Measurements from ENCODE around the gene SLC49A4.
"Not testable (repeated sequence)": the region's sequence is repeated elsewhere in the genome, so short reads cannot be mapped to it uniquely, and the experiment has no call there.

Gene SLC49A4, protein sequence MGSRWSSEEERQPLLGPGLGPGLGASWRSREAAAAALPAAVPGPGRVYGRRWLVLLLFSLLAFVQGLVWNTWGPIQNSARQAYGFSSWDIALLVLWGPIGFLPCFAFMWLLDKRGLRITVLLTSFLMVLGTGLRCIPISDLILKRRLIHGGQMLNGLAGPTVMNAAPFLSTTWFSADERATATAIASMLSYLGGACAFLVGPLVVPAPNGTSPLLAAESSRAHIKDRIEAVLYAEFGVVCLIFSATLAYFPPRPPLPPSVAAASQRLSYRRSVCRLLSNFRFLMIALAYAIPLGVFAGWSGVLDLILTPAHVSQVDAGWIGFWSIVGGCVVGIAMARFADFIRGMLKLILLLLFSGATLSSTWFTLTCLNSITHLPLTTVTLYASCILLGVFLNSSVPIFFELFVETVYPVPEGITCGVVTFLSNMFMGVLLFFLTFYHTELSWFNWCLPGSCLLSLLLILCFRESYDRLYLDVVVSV

DNA sequence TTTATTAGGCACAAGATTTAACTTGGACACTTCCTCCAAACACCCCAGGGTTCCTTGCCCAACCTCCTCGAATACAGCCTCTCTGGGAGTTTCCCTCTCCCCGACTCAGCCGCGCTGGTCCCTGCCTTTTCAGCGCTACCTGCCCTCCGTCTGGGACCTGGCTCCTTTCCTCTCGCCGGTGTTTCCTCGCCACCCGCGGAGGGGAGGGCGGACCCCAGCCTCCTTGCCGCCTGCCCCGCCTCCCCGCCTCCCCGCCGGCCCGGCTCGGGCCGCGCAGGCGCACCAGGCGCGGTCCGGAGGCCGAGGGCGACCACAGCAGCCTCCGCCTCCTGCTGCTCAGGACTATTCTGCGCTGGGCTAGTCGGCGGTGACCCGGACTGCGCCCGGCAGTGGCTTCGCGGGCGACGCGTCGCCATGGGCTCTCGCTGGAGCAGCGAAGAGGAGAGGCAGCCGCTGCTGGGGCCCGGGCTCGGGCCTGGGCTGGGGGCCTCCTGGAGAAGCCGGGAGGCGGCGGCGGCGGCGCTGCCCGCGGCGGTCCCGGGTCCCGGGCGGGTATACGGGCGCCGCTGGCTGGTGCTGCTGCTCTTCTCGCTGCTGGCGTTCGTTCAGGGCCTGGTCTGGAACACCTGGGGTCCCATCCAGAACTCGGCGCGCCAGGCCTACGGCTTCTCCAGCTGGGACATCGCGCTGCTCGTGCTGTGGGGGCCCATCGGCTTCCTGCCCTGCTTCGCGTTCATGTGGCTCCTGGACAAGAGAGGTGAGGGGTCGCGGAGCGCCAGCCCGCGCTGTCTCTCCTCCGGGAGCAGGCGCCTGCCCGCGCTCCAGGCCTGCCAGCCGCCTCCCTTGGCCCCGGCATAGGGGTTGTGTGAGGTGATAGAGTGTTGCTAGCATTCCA, at the start of gene SLC49A4:
TSS of gene SLC49A4 (plus strand) at position 291 of the 895 bp plus-strand sequence. CDS start at position 415, 124 bp downstream.
- no peak for DNase-seq

DNA sequence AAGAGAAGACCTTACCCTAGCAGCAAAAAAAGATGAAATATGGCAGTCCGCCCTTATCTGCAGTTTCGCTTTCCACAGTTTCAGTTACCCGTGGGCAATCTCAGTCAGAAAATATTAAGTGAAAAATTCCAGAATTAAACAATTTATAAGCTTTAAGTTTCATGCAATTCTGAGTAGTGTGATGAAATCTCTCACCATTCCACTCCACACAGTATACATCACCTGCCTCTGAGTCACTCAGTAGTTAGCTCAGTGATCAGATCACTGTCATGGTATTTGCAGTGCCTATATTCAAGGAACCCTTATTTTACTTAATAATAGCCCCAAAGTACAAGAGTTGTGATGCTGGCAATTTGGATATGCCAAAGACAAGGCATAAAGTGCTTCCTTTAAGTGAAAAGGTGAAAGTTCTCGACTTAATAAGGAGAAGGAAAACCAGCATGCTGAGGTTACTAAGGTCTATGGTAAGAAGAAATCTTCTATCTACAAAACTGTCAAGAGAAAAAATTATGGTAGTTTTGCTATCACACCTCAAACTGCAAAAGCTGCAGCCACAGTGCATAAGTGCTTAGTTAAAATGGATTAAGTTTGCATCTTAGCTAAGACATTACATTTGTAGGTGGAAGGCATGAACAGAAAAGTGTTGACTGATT, 49.4 kb upstream of the SLC49A4 start:
- DNase-seq = no peak

GRCh38 chr3:122747295-122747694, 47.6 kb upstream of the SLC49A4 start:
- DNase-seq = not testable (repeated sequence)

DNA sequence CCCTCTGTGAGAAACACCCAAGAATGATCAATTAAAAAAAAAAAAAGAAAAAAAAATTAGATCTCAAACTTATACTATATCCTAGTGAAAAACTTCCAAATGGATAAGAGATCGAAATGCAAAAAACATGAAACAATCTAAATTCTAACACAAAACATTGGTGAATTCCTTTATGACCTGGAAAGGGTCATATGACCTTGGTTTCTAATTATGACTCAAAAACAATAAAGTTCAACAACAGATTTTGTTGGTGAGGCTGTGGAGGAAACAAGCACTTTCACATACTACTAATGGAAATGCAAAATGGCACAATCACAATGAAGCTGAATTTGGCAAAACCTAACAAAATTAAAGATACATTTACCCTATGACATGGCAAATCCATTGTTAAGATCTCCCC, 46.5 kb upstream of the SLC49A4 start:
- no peak for DNase-seq

DNA sequence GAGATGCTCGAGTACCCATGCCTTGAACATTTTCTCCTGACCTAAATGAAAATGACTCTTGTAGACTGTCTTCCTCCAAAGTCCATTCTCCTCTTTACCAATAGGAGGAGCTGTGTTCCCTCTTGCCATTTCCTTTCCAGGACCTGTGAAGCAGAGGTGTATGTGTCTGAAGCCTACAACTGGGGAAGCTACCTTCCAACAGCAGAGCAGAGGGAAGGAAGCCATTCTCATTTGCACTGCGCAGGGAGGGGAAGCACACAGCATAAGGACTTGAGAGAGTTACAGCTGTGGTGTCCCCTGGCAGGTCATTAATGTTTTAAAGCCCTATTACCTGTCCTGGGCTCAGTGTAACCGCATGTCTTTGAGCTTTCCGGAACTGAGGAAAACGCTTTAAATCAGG, 39.9 kb upstream of the SLC49A4 start:
- DNase-seq = no peak

DNA sequence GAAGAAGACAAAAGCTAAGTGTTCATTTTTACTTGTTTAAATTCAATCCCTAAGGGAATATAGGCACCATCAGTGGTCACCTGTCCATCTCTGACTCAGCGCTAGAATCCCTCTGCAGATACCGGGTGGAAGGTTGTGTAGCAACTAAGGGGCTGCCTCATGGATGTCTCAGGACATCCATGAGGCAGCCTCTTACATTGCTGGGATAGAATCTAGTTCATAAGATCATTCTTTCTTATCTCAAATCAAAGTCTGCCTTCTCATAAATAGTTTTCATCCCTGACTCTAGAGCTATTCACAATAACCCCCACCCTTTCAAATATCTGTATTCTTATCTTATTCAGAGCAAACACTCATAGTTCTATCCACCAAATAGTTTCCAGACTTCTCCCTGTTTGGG, 39.4 kb upstream of the SLC49A4 start:
- no peak for DNase-seq

- no peak for DNase-seq
Measured at GRCh38 chr3:122758877-122759560, 35.9 kb upstream of the SLC49A4 start.

DNA sequence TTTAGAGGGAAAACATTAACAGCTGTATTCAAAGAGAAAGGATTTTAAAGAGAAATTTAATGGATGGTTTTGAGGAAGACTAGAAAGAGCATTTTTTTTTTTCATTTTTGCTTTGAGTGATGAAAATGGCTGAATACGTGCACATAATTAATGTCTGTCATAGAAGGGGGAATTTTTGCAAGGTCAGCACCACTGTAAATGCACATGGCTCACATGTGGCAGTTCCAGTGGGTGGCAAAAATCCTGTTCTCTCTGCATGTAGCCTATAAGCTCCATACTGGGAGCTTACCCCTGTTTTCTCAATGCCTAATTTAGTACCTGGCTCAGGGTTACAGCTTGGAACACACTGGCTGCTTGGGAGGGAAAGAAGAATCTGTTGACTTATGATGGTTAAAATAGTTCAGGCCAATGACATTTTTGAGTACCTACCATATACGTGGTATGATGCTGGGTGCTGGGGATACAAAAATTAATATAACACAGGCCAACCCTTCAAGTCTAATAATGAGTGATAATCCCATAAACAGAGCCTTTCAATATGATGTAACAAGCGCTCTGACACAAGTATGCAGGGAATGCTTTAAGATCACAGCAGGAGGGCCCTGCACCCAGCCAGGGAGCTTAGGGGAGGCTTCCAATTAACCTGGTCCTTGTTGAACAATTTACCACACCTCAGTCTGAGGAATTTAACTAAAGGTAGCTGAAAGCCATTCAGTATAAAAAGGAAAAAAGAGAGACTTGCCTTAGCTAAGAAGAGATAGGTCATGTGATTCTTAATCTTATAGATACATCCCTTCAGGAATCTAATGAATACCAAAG, 34.2 kb upstream of the SLC49A4 start:
- DNase-seq = no peak

DNA sequence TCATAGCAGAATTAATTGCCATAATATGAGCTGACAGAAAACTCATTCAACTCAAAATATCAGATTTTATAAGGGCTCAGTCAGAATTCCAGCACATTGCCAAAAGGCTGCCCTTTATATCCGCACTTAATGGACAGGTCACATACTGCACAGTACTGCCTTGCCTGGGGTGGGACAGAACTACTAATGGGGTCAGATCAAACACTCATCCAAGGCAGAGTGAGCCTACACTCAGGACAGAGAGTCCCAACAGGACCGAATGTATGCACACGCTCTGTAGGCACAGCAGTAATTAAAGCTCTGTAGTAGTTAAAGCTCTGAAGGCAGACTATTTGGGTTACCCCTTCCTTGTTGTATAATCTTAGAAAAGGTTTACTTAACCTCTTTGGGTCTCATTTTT, 28.4 kb upstream of the SLC49A4 start:
- no peak for DNase-seq

DNA sequence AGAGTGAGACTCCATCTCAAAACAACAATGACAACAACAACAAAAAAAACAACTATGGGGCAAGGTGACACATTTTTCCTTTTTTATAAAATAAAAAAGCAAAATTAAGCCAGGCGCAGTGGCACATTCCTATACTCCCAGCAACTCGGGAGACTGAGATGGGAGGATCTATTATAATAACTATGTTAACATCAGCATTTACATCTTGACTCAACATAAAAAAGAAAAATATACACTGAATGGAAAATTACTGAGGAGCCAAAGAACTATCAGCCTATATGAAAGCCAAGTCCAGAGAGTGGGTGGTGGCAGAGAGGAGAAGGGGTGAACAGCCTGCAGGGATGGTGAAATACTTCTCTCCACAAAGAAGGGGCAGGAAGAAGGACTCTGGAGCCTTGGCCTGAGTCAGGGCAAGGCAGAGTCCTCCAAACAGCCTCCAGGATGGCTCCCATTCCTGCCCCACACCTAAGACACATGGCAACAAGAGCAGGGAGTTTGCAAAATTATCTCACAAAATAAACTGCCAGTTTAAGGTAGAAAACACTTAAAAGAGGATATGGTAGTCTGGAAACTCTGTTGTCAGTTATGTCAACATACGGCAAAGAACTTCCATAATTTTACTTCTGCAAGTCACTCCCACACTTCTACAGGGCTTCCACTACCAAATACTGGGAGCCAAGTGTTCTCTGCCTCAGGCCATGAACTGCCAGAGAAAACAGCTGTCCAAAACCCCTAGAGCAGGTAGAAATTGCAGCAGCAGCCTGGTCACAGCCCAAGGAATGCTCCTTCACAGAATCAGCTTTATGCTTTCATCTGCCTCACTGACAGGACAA, 27.1 kb upstream of the SLC49A4 start:
- no peak for DNase-seq

DNA sequence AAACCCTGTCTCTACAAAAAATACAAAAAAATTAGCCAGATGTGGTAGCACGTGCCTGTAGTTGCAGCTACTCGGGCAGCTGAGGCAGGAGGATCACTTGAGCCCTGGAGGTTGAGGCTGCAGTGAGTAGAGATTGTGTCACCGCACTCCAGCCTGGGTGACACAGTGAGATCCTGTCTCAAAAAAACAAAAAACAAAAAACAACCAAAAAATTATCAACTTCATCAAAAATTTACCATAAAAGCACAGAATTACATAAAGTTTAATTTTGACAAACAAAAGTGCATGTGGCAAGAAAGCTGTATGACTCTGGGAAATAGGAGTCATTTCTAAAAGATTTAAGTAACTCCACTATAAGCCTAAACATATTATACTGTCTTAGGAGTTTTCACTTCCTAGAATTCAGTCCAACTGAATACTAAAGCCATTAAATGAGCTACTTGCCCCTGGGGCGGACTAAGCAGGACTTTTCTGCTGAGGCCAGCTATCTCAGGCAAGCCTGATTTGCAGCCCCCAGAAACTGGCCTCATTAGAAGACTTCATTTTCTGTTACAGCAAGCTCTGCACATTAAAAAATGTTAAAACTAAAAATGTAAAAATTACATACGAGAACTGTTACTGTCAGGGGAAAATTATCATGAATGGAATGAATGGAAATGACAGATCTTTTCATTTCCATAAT, 24.2 kb upstream of the SLC49A4 start:
- DNase-seq = no peak

- DNase-seq = no peak
Measured at GRCh38 chr3:122772827-122773226, 22.0 kb upstream of the SLC49A4 start.

- DNase-seq = no peak
Measured at GRCh38 chr3:122773944-122774509, 20.8 kb upstream of the SLC49A4 start.

DNA sequence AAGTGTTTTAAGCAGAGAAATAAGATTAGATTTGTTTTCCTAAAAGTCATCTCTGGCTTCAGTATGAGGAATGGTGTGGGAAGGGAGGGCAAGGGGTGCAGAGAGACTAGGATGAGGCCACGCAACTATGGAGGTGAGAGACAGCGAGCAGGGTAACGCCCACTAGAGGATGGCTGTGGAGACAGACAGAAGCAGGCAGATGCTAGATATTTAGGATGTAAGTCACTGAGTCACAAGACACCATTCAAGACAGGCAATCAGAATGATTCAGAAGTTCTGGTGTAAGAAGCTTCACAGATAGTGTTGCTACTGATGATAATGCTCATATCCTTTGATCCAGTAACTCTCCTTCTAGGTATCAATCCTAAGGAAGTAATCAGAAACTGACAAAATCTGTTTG, 20.3 kb upstream of the SLC49A4 start:
- DNase-seq = no peak

DNA sequence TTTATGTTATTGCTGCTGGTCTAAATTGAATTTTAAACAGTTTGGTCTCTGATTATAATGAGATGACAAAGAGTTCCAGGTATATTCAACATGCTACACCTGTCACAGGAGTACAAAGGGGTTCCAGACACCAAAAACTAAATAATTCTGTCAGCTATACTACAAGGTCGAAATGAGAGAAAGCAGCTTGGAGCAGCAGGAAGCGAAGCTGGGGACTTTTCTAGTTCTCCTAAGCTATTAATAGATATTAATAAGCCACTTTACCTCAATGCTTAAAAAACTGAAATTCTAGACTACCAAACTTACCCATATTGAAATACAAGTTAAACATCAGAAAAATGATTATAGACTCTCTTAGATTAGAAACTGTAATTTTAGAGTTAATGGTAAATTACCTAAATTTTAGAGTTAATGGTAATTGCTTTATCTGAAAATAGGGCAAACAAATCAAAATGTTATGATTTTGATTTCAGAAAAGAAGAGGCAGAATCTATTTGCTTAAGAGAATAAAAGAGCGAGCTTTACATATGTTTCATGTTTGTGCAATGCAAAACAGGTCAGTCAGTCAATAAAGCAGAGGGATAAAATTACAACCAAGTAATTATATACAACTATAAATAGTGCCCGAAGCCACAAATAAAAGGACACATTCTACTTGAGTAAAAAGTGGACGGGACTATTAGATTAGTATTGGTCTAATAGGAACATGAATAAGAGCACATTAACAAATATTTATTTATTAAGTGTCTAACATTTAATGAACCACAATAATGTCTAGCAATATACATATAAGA, 18.0 kb upstream of the SLC49A4 start:
- no peak for DNase-seq

GRCh38 chr3:122777563-122777962, 17.3 kb upstream of the SLC49A4 start:
- no peak for DNase-seq

- DNase-seq = no peak
Measured at GRCh38 chr3:122782804-122783203, 12.1 kb upstream of the SLC49A4 start.

DNA sequence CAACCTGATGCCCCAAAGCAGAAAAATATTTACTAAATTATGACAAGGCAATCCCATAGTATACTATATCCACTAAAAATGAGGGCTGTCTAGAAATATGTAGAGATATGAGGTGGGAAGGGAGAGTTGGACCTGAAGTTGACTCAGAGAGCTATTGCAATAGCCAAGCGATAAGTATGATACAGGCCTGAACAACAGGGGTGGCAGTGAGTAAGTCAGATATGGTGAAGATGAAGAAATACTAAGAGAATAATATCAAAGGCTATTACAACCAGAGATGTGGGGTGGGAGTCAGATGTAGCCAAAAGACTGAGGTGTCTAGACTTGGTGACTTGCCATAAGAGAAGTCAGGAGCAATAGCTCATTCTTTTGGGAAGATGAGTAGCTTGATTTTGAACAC, 10.4 kb upstream of the SLC49A4 start:
- no peak for DNase-seq

GRCh38 chr3:122785231-122785630, 9.6 kb upstream of the SLC49A4 start:
- DNase-seq = no peak

All from NCI-H2107 (cell line).